Stimulated activated CD8-positive, alpha-beta memory T cell treated with anti-CD3 and anti-CD28 coated beads, Interleukin-7, amount 100 ng/mL, for 48 hours (primary cell): ENCODE results near the gene ZC3H8.

Experiments
- DNase-seq, 2 donors: peaks; one replicate each; pipeline ENCODE4 v3.0.0-alpha.2; 2020; ENCODE audit warnings: low read depth in 1 of 2; ENCODE audit errors: extremely low read depth in 1 of 2

ZC3H8 gene

DNA sequence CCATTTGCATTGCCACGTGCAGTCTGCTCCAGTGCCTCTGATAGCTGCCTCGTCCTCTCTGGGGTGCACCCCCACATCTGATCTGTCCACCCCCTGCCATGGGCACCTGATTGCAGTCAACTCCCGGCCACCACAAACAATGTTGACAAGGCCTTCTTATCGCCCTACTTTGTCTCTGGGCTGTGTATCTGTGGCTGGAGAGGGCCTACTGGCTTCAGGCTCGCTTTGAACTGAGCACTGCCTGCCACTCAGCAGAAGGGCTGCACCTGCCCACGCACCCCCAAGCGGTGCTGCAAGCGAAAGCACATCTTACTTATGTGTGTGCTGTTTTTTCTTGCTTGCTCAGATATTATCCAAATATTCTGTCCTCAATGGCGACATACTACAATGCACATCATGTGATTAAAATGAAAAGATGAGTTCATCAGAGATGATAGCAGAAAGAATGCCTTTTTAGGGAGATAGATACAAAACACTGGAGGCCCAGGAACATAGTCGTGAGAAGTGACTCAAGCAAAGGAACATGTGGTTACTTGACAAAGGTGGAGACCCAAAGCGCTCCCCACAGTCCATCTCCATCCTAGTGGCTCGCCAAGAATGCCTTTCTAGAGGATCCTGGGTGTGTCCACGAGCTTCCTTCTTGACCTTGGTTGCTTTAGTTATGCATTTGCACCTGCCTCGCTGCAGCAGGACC is 87.9 kb downstream of the ZC3H8 start:
- no peak for DNase-seq

DNA sequence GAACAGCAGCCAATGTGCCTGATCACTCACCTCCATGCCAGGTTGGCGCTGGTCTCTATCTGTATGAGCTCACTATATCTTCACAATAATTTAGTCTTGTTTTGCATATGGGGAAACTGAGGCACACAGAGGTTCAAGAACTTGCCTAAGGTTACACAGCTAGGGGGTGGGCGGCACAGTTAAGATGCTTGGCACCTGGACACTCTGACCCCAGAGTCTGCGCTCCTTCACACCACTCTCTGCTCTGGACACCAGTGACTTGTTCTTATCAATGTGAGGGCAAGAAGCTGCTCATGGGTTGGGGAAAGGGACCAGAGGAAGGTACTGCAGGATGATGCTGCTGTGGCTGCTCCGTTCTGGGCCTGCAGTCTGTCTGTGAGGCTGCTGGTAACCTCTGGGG is 89.5 kb downstream of the ZC3H8 start:
- no peak for DNase-seq

DNA sequence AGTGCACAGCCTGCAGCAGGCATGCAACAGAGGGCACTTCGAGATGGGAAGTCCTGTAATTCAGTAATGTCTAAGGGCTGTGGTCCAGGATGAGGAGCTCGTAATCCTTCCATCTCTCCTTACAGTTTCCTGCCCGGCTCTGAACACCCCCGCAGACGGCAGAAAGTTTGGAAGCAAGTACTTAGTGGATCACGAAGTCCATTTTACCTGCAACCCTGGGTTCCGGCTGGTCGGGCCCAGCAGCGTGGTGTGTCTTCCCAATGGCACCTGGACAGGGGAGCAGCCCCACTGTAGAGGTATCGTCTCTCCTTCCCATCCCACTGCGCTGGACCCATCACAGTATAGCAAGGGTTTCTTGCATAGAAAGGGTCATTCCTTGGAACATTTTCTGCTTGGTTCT is 90.0 kb downstream of the ZC3H8 start:
- DNase-seq: no peak

DNA sequence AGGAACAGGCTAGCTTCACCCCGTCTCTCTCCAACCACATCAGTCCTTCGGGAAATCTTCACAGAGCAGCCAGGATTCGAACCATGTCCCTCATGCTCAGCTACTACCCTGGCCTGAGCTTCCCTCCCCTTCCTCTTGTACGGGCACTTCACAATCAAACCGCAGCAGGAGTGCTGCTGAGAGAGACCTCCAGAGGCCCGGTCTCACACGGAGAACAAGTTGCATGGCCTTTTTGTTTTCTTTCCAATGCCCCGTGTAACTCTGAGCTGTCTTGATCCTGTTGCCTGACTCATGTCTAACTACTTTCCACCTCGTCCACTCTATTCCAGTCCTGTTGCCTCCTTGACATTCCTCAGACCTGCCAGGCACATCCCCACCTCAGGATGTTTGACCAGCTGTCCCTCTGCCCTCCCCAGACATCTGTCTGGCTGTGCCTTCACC is 91.3 kb downstream of the ZC3H8 start:
- no peak for DNase-seq

DNA sequence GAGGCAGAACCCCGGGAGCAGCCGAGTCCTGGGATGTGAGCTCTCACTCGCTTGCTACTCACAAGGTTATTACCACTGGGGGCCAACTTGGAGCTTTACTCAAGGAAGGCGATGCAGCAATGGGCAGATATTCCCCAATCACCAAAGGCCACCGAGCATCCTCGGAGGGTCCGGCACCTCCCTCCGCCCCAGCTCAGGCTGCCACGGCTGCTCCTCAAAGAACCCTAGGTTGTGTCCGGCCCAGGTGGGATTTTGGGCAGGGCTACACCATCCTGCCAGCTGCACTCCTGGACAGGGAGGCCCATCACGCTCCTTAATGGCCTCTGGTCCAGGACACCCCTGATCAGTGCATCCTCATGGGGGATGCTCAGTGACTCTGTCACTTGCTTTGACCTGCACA is 91.9 kb downstream of the ZC3H8 start:
- DNase-seq: no peak

DNA sequence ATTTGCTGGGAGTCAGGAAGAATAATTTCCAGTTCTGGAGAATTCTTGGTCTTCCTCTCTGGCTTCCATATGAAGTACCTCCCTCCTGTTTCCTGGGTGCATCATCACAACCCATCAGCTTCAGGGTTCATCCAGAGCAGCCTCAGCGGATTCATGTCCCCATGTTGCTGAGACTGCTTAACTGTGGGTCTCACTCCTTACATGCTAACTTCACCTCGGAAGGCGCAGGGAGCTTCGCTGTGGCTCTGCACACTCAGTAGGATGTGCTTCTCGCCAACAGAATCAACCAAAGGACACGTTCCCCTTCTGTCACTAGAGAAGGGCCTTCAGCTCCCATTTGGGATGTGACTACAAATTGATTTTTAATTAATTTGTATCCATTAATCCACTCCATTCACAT is 92.5 kb downstream of the ZC3H8 start:
- no peak for DNase-seq
